Body of pancreas (tissue), 4 donors: Measurements from ENCODE around the gene AGPAT3. TPM values are rescaled to one million over a fixed set of nuclear protein-coding genes. Genes with fewer than 3 reads are reported as not detected.

Source experiments
- ATAC-seq: fragments of 150-250 bp; one replicate; pipeline ENCODE4 v1.9.1; 2016
- DNase-seq, 4 donors: peaks; one replicate each; pipeline ENCODE4 v3.0.0-alpha.2; 2019
- H3K27ac ChIP-seq, 4 donors: fragments of 200-600 bp; sonication (generic); 1 replicate in 3 of 4; 2 replicates in 1 of 4; pipeline versions ENCODE4 v1.5.1 to v1.6.1; 2016 to 2019; ENCODE audit warnings: mild to moderate bottlenecking in 1 of 4, mixed read lengths in 1 of 4, moderate library complexity in 1 of 4
- H3K27me3 ChIP-seq, 2 donors: fragments of 200-600 bp; sonication (generic); one replicate each; pipeline ENCODE4 v1.6.0; 2016; ENCODE audit warnings: mild to moderate bottlenecking in 1 of 2
- H3K36me3 ChIP-seq, 2 donors: fragments of 200-600 bp; sonication (generic); replicated peaks in 1 of 2; 2 replicates each; pipeline ENCODE4 v1.5.1; 2016; ENCODE audit warnings: low read depth in 2 of 2; ENCODE audit not compliant: insufficient read depth in 1 of 2
- H3K4me1 ChIP-seq: fragments of 200-600 bp; sonication (generic); one replicate; pipeline ENCODE4 v1.6.0; 2016
- H3K4me3 ChIP-seq, 2 donors: fragments of 200-600 bp; sonication (generic); 1 replicate in 1 of 2; 2 replicates in 1 of 2; pipeline ENCODE4 v1.5.1; 2016 to 2019
- H3K9me3 ChIP-seq, 3 donors: fragments of 200-600 bp; sonication (generic); 1 replicate in 2 of 3; 2 replicates in 1 of 3; pipeline ENCODE4 v1.5.1; 2016
- POLR2A ChIP-seq, 3 donors: fragments of 450-650 bp; IDR thresholded peaks; one replicate each; pipeline ENCODE4 v1.6.1; 2016; ENCODE audit warnings: antibody characterized with exemption in 3 of 3, mild to moderate bottlenecking in 2 of 3
- WGBS, 2 donors: methylation state at CpG; one replicate each; pipeline ENCODE4 v1.1.5; 2017; 5-methylcytosine and 5-hydroxymethylcytosine counted together
- intact Hi-C: fragments of 100-400 bp; cut with DNase I; formaldehyde crosslinking; loops from one replicate; pipeline ENCODE4 v1.15.1; 2023
- total RNA-seq, 2 donors: library from RNA; depleted of rRNA; stranded (reverse); fragments of >200 nt; gene quantifications; one replicate each; pipeline ENCODE4 v1.1.0, GENCODE V29; 2016
- TF ChIP-seq, protein P1 (sequence below), 7 experiments: fragments of 450-650 bp in 4 of 7; fragments of 200-600 bp in 3 of 7; sonication (generic) in 3 of 7; IDR thresholded peaks; one replicate each; pipeline ENCODE4 v1.5.1; 2016 to 2019; ENCODE audit warnings: antibody characterized with exemption in 7 of 7

The AGPAT3 gene
- total RNA-seq, 2 donors from 2014 or later = 21.8 to 39.2 TPM

DNA sequence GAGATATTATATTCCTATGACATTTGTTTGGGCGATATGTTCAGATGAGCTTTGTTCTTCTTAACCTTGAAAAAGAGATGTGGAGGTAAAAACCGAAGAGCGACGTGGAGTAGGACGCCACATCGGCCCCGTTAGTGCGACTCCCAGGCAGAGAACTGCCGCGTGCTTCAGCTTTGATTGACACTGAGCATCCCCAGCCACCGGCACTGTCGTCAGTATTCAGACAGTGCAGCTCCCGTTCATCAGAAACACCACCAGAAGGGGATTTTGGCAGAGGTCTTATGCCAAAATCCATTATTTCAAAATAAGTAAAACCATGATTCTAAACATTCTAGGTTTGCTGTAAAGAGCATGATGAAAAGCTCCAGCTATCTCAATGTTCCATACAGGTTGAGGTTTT lies 66.5 kb downstream of the AGPAT3 start:
- Histone ChIP-seq H3K9me3 (no peaks in the 10 kb centered on the region), H3K27ac (no peak overlapping the region), H3K4me1 (no peaks in the 10 kb centered on the region), H3K27me3 (no peaks in the 10 kb centered on the region), H3K4me3 (no peak overlapping the region), H3K36me3 (no peaks in the 10 kb centered on the region)
- intact Hi-C loops = no loop called here
- DNase-seq = no peak
- TF ChIP-seq, protein P1, sequence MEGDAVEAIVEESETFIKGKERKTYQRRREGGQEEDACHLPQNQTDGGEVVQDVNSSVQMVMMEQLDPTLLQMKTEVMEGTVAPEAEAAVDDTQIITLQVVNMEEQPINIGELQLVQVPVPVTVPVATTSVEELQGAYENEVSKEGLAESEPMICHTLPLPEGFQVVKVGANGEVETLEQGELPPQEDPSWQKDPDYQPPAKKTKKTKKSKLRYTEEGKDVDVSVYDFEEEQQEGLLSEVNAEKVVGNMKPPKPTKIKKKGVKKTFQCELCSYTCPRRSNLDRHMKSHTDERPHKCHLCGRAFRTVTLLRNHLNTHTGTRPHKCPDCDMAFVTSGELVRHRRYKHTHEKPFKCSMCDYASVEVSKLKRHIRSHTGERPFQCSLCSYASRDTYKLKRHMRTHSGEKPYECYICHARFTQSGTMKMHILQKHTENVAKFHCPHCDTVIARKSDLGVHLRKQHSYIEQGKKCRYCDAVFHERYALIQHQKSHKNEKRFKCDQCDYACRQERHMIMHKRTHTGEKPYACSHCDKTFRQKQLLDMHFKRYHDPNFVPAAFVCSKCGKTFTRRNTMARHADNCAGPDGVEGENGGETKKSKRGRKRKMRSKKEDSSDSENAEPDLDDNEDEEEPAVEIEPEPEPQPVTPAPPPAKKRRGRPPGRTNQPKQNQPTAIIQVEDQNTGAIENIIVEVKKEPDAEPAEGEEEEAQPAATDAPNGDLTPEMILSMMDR (IDR thresholded peaks at IDR 0.05) = no peak
- no peak for TF ChIP-seq POLR2A (IDR thresholded peaks at IDR 0.05)
- no peak for ATAC-seq
- 88 to 91% methylated on average over 13 of the region's 13 CpGs for WGBS, 2 donors

DNA sequence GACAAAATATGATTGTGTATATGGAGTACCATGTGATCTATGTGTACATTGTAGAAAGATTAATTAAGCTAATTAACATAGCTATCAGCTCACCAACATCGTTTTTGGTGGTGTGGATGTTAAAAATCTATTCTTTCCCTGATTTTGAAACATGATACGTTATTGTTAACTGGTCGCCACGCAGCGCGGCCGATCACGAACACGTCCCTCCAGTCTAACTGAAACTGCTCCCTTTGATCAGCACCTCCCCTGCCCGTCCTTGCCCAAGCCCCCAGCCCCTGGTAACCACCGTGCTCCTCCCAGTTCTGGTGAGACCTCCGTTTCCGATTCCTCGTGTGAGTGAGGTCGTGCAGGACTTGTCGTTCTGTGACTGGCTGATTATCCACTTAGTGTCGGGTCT lies 67.0 kb downstream of the AGPAT3 start:
- no peaks in the 10 kb centered on the region for H3K4me1 ChIP-seq

DNA sequence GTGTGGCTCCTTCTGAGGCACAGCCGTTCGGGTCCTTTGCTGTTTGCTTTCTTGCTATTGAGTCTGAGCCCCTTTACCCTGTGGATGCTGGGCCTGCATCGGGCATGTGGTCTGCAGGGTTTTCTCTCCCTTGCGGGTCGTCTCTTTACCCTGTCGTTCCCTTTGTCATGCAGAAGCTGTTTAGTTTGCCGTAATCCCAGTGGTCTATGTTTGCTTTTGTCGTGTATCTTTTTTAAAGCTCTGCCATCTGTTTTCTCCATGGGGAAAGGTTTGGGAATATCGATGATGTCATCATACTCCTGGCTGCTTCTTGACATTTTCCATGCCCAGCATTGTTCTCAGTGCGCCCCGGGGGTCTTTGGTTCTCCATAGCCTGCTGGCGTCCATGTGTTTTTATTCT lies 68.2 kb downstream of the AGPAT3 start:
- H3K9me3 ChIP-seq = no peaks in the 10 kb centered on the region
- H3K27me3 ChIP-seq = no peaks in the 10 kb centered on the region
- intact Hi-C loops = no loop called here
- WGBS, 2 donors = 92% methylated on average over 12 of the region's 12 CpGs
- no peak overlapping the region for H3K4me3 ChIP-seq
- DNase-seq = no peak
- no peak overlapping the region for H3K27ac ChIP-seq
- ATAC-seq = no peak
- TF ChIP-seq POLR2A (IDR thresholded peaks at IDR 0.05) = no peak
- TF ChIP-seq, protein P1 (IDR thresholded peaks at IDR 0.05) = no peak
- no peaks in the 10 kb centered on the region for H3K36me3 ChIP-seq
- peaks cover under 1% of the 10 kb centered on the region for H3K4me1 ChIP-seq

More for the DNA sequence above, 67.0 kb downstream of the AGPAT3 start:
- H3K4me3 ChIP-seq = no peak overlapping the region
- H3K27me3 ChIP-seq = no peaks in the 10 kb centered on the region
- H3K27ac ChIP-seq = no peak overlapping the region
- WGBS, 2 donors = 93% methylated on average over 17 of the region's 17 CpGs
- H3K36me3 ChIP-seq = no peaks in the 10 kb centered on the region
- DNase-seq (no peak), ATAC-seq (no peak)
- no peaks in the 10 kb centered on the region for H3K9me3 ChIP-seq
- intact Hi-C loops = no loop called here
- TF ChIP-seq, protein P1 (IDR thresholded peaks at IDR 0.05) = no peak
- no peak for TF ChIP-seq POLR2A (IDR thresholded peaks at IDR 0.05)

DNA sequence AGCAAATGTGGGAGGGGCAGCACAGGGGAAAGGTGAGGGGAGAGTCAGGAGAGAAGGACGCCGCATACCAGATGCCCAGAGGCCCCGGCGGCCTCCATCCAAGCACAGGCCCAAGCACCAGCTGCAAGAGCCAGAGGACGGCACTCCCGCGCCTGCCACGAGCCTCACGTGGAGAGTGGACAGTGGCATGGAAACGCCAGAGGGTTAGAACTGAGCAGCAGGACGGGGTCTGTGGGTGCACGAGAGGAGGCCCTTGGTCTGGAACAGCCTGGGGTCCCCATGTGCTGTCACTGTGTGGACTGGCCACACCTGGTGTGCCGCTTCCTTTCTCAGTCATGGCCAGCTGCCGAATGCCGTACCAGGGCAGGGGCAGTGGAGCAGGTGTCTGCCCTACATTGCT lies 68.7 kb downstream of the AGPAT3 start:
- DNase-seq = no peak
- 92 to 94% methylated on average over 11 to 15 of the region's 15 CpGs for WGBS, 2 donors

DNA sequence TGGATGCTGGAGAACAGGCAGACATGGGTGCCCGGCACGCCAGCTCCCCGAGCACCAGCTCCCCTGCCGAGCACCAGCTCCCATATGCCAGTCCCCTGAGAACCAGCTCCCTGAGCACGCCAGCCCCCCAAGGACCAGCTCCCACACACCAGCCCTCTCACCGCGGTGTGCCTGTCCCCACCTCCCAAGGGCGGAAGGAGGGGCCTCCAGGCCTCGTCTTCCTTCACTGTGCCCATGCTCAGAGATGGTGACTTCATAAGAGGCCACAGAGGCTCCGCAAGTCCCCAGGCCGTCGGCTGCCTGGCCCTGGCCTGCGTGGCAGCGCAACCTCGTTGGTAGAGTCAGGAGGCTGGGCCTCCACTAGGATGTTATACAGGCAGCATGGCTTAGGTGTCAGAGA lies 69.1 kb downstream of the AGPAT3 start:
- Histone ChIP-seq H3K27ac (no peak overlapping the region), H3K9me3 (no peaks in the 10 kb centered on the region), H3K4me3 (no peak overlapping the region), H3K4me1 (peaks cover 10% of the 10 kb centered on the region), H3K36me3 (no peaks in the 10 kb centered on the region), H3K27me3 (no peaks in the 10 kb centered on the region)
- intact Hi-C loops = no loop called here
- DNase-seq = no peak
- TF ChIP-seq, protein P1 (IDR thresholded peaks at IDR 0.05) = no peak
- TF ChIP-seq POLR2A (IDR thresholded peaks at IDR 0.05) = no peak
- ATAC-seq = no peak
- WGBS, 2 donors = 84 to 86% methylated on average over 12 to 15 of the region's 15 CpGs

More for the DNA sequence above, 68.7 kb downstream of the AGPAT3 start:
- TF ChIP-seq, protein P1 (IDR thresholded peaks at IDR 0.05) = no peak
- no peak for TF ChIP-seq POLR2A (IDR thresholded peaks at IDR 0.05)
- intact Hi-C loops = no loop called here
- no peaks in the 10 kb centered on the region for H3K9me3 ChIP-seq
- H3K4me1 ChIP-seq = peaks cover 5% of the 10 kb centered on the region
- H3K4me3 ChIP-seq = no peak overlapping the region
- no peak for ATAC-seq
- no peaks in the 10 kb centered on the region for H3K27me3 ChIP-seq
- H3K27ac ChIP-seq = no peak overlapping the region
- H3K36me3 ChIP-seq = no peaks in the 10 kb centered on the region
